H1 (cell line): Measurements from ENCODE around the gene ASGR1. TPM values are rescaled to one million over a fixed set of nuclear protein-coding genes. Genes with fewer than 3 reads are reported as not detected.

Source experiments
- CTBP2 ChIP-seq: IDR thresholded peaks from 2 replicates; pipeline ENCODE4 v1.7.0; 2011; ENCODE audit warnings: borderline replicate concordance, mild to moderate bottlenecking, moderate library complexity, mixed read lengths, low read length; ENCODE audit not compliant: insufficient read depth, insufficient read length
- EGR1 ChIP-seq: IDR thresholded peaks from 2 replicates; pipeline ENCODE4 v1.6.1; 2011; ENCODE audit warnings: low read depth, low read length, borderline replicate concordance
- EZH2 ChIP-seq: fragments of 200-600 bp; sonication (generic); IDR thresholded peaks from 2 replicates; pipeline ENCODE4 v1.7.1; 2012; ENCODE audit warnings: low read depth, mild to moderate bottlenecking, moderate library complexity, low read length, inconsistent platforms; ENCODE audit not compliant: severe bottlenecking
- HDAC6 ChIP-seq: IDR thresholded peaks from one replicate; pipeline ENCODE4 v1.7.1; 2012; ENCODE audit warnings: low read depth, mild to moderate bottlenecking, inconsistent platforms, low read length, moderate library complexity
- JUN ChIP-seq: IDR thresholded peaks from 2 replicates; pipeline ENCODE4 v1.6.1; 2011; ENCODE audit warnings: low read depth, mild to moderate bottlenecking, improper control_type of control experiment, low read length
- POLR2A ChIP-seq, 2 experiments: IDR thresholded peaks; 1 replicate in 1 of 2; 2 replicates in 1 of 2; pipeline ENCODE4 v1.6.1; 2011; ENCODE audit warnings: low read depth in 2 of 2, low read length in 2 of 2, mild to moderate bottlenecking in 2 of 2; ENCODE audit errors: control extremely low read depth in 1 of 2
- POU5F1 ChIP-seq: IDR thresholded peaks from 2 replicates; pipeline ENCODE4 v1.6.1; 2011; ENCODE audit warnings: low read depth, mild to moderate bottlenecking, low read length, moderate library complexity
- RFX5 ChIP-seq: IDR thresholded peaks from 2 replicates; pipeline ENCODE4 v1.6.1; 2011; ENCODE audit warnings: low read depth, low read length, improper control_type of control experiment, borderline replicate concordance
- RXRA ChIP-seq: IDR thresholded peaks from 2 replicates; pipeline ENCODE4 v1.6.1; 2011; ENCODE audit warnings: low read depth, mild to moderate bottlenecking, low read length, moderate library complexity; ENCODE audit not compliant: insufficient read depth
- SIRT6 ChIP-seq: IDR thresholded peaks from one replicate; pipeline ENCODE4 v1.7.1; 2012; ENCODE audit warnings: low read length, inconsistent platforms
- SP4 ChIP-seq: IDR thresholded peaks from 2 replicates; pipeline ENCODE4 v1.6.1; 2012; ENCODE audit warnings: low read length, inconsistent platforms
- SRF ChIP-seq: IDR thresholded peaks from 2 replicates; pipeline ENCODE4 v1.6.1; 2011; ENCODE audit warnings: mild to moderate bottlenecking, low read depth, low read length, moderate library complexity
- TAF1 ChIP-seq: IDR thresholded peaks from 2 replicates; pipeline ENCODE4 v1.6.1; 2011; ENCODE audit warnings: mild to moderate bottlenecking, low read depth, low read length
- TEAD4 ChIP-seq: IDR thresholded peaks from 2 replicates; pipeline ENCODE4 v1.6.1; 2012; ENCODE audit warnings: low read depth, low read length, inconsistent platforms, mixed read lengths
- polyA plus RNA-seq, 7 experiments: library from polyadenylated mRNA; depleted of rRNA in 3 of 7; stranded (reverse) in 5 of 7; unstranded in 2 of 7; fragments of >200 nt in 5 of 7; fragments of 200-250 nt in 2 of 7; gene quantifications; 1 replicate in 5 of 7; 2 replicates in 1 of 7; 4 replicates in 1 of 7; pipeline versions ENCODE4 v1.2.1 to v1.2.3, GENCODE V29; 2011 to 2013; ENCODE audit warnings: missing spikeins in 2 of 7, mixed read lengths in 2 of 7
- total RNA-seq: library from RNA; stranded (reverse); fragmentation: NEBNext Ultra II Directional; extraction: Animal tissue kit (Norgen Biotek cat#: 25700); gene quantifications from 2 replicates; pipeline ENCODE4 v1.2.1, GENCODE V29; 2021

Gene ASGR1
- total and polyA plus RNA-seq, 2 of the 8 experiments (the other 6 are each of a cell fraction or from before 2014, with no cell fraction given): 10.8 to 14.5 TPM

GRCh38 chr17:7216242-7217112 is 37.3 kb upstream of the ASGR1 start (continued):
- no peak for TF ChIP-seq SRF
- TF ChIP-seq SP4: no peak
- TF ChIP-seq EZH2: no peak
- TF ChIP-seq TEAD4: no peak
- no peak for TF ChIP-seq JUN
- no peak for TF ChIP-seq HDAC6
- TF ChIP-seq POLR2A (IDR thresholded peaks at IDR 0.05; ENCODE audit: control extremely low read depth in 1 of 2, low read depth in 2 of 2, low read length in 2 of 2): no peak
- no peak for TF ChIP-seq POU5F1
- TF ChIP-seq RFX5: no peak
- TF ChIP-seq TAF1: no peak
- TF ChIP-seq CTBP2: no peak
- TF ChIP-seq SIRT6: no peak
- TF ChIP-seq EGR1: no peak
- no peak for TF ChIP-seq RXRA
